NCI-H226 (cell line): ENCODE data around the gene PTPN22.

Experiments used
- DNase-seq: peaks from one replicate; pipeline ENCODE4 v3.0.0-alpha.2; 2015

Gene PTPN22

GRCh38 chr1:113793878-113794834 lies 77.4 kb downstream of the PTPN22 start:
- no peak for DNase-seq

GRCh38 chr1:113792986-113793385 lies 78.5 kb downstream of the PTPN22 start:
- peak; percentile 41 for DNase-seq

GRCh38 chr1:113792471-113792870 lies 79.0 kb downstream of the PTPN22 start:
- no peak for DNase-seq

- no peak for DNase-seq
Measured at GRCh38 chr1:113788802-113789201, 82.7 kb downstream of the PTPN22 start.

DNA sequence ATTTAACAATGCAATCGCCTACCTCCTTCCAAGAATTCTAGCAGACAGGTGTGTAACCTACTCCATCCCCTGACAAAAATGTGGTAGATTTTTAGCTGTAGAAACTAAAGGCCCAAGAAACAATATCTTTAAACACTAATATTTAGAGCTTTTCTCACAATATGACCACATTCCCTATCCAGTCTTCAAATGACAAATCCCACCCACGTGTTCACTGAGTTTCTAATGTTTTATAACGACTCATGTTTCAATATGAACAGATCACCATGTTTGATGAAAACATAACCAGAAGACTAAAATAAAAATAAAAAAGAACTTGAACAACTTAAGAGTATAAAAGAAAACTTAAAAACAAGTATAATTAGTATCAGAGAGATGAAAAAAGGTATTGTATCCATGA lies 83.8 kb downstream of the PTPN22 start:
- DNase-seq, result no peak

GRCh38 chr1:113786069-113786468 lies 85.4 kb downstream of the PTPN22 start:
- DNase-seq, result peak; percentile 5

DNA sequence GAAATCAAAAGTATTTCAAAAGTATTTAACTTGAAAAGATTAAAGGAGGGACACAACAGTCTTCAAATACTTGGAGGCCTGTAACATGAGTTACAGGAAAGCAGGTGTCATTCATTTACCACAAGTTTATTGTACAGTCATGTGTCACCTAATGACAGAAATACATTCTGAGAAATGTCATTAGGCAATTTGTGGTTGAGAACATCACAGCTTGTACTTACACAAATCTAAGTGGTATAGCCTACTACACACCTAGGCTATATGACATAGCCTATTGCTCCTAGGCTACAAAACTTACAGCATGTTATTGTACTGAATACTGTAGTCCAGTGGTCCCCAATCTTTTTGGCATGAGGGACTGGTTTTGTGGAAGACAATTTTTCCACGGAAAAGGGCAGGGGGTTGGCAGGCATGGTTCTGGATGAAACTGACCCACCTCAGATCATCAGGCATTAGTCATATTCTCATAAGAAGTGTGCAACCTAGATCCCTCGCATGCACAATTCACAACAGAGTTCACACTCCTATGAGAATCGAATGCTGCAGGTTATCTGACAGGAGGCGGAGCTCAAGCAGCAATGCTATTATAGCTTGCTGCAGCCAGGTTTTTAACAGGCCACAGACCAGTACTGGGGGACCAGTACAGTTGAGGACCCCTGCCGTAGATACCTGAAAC lies 87.3 kb downstream of the PTPN22 start:
- DNase-seq, result no peak

GRCh38 chr1:113783254-113784103 lies 88.0 kb downstream of the PTPN22 start:
- DNase-seq, result peak; percentile 27

GRCh38 chr1:113782406-113782805 lies 89.1 kb downstream of the PTPN22 start:
- DNase-seq, result no peak

- DNase-seq, result no peak
Measured at GRCh38 chr1:113780374-113781146, 91.0 kb downstream of the PTPN22 start.

GRCh38 chr1:113779542-113779941 lies 92.0 kb downstream of the PTPN22 start:
- no peak for DNase-seq

DNA sequence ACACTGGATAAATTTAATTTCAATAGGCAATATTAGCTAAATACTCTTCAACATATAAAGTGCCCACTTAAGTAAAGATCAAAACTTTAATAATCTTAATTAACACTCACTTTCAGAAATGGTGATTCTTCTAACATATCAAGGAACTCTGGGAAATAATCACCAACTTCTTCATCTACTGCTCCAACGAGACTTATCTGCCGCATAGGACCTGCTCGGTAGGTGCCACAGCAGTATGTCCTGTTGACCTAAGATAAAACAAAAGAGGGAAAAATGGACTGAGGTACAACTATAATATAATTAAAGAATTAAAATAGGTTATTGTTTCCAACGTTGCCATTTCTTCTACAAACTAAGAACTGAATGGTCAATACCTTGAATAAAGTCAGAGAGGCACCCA lies 94.0 kb downstream of the PTPN22 start:
- DNase-seq, result no peak

GRCh38 chr1:113770031-113770430 lies 101.5 kb downstream of the PTPN22 start:
- DNase-seq, result no peak

GRCh38 chr1:113769601-113769970 lies 101.9 kb downstream of the PTPN22 start:
- DNase-seq, result no peak

- DNase-seq, result no peak
Measured at GRCh38 chr1:113768916-113769600, 102.5 kb downstream of the PTPN22 start.

GRCh38 chr1:113765306-113766230 lies 105.9 kb downstream of the PTPN22 start:
- no peak for DNase-seq
